Measurements from ENCODE around the gene UBE4B. TPM values are rescaled to one million over a fixed set of nuclear protein-coding genes. Genes with fewer than 3 reads are reported as not detected.

UBE4B gene
- total and polyA plus RNA-seq, 2 of the 4 experiments (the other 2 are of a cell fraction) = 26.5 to 39.3 TPM

DNA sequence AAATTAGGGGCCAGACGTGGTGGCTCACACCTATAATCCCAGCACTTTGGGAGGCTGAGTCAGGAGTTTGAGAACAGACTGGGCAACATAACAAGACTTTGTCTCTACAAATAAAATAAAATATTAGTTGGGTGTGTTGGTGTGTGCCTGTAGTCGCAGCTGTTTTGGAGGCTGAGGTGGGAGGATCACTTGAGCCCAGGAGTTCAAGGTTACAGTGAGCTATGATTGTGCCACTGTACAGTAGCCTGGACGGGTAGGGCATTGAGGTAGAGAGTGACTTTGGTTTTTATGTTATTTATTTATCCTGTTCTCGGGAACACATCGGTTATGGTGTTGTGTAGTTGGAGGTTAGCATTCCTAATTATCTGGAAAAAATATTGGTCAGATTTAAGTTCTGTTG, 197.1 kb downstream of the UBE4B start:
- intact Hi-C loops (cut with micrococcal nuclease) = no loop called here

More for the DNA sequence above, 197.1 kb downstream of the UBE4B start:
- Histone ChIP-seq H4K8ac (ENCODE audit: low read depth in 2 of 2, low read length in 2 of 2) (no peak overlapping the region), H3K4ac (ENCODE audit: low read depth, low read length) (no peak overlapping the region), H3K18ac (ENCODE audit: low read depth, low read length) (no peak overlapping the region), H2BK20ac (ENCODE audit: low read depth, low read length) (no peak overlapping the region), H3K9me1 (ENCODE audit: insufficient read depth, low read length) (peaks cover 5% of the 10 kb centered on the region), H3K4me3 (ENCODE audit: insufficient read depth, low read depth, low read length) (no peak overlapping the region), H3K9me3 (ENCODE audit: control insufficient read depth, insufficient read depth, low read length) (no peaks in the 10 kb centered on the region), H3K27ac (ENCODE audit: insufficient read depth, low read length) (no peak overlapping the region), H3K23ac (ENCODE audit: low read depth, low read length) (no peak overlapping the region), H3K4me1 (ENCODE audit: control insufficient read depth, insufficient read depth, low read length) (peaks cover 2% of the 10 kb centered on the region; the same call in 1 of the 2 replicates), H2BK5ac (ENCODE audit: low read depth, low read length, poor library complexity, severe bottlenecking) (no peak overlapping the region), H3K36me3 (ENCODE audit: control insufficient read depth, insufficient read depth, low read length) (peaks cover 7% of the 10 kb centered on the region), H3K27me3 (ENCODE audit: control insufficient read depth, insufficient read depth, low read length) (no peaks in the 10 kb centered on the region), H3K56ac (ENCODE audit: extremely low read depth, insufficient read depth, low read length) (no peak overlapping the region), H2AFZ (replicated peaks; ENCODE audit: low read length, poor library complexity) (no peak overlapping the region), H3K4me2 (ENCODE audit: low read depth, low read length) (no peak overlapping the region), H3K14ac (replicated peaks; ENCODE audit: low read depth, low read length) (no peak overlapping the region), H3K79me1 (ENCODE audit: low read depth in 1 of 2, low read length in 2 of 2) (peaks cover 7 to 70% of the 10 kb centered on the region in 2 experiments), H2AK5ac (ENCODE audit: low read depth, low read length) (no peak overlapping the region), H4K20me1 (ENCODE audit: insufficient read depth, low read length) (peaks cover 66% of the 10 kb centered on the region), H4K91ac (ENCODE audit: insufficient read depth, low read depth, low read length) (no peak overlapping the region), H2AK9ac (replicated peaks; ENCODE audit: low read depth, low read length, poor library complexity) (no peak overlapping the region), H4K5ac (ENCODE audit: low read depth, low read length) (no peak overlapping the region), H2BK15ac (ENCODE audit: low read depth, low read length) (no peak overlapping the region), H3K9ac (ENCODE audit: low read depth, low read length) (no peak overlapping the region), H2BK120ac (ENCODE audit: low read depth, low read length) (no peak overlapping the region)
- CTCF ChIA-PET = no interaction called here
- WGBS, 2 experiments (ENCODE audit: extremely low coverage in 2 of 2, insufficient read length in 1 of 2) = no CpG with 5 or more reads among the region's 5 CpGs
- in situ Hi-C loops (cut with MboI; ENCODE audit: low sequenced_read_pairs) = no loop called here
- dilution Hi-C loops (cut with HindIII; ENCODE audit: low sequenced_read_pairs, unreplicated experiment) = no loop called here
- POLR2A ChIA-PET (ENCODE audit: unreplicated experiment) = no interaction called here
- ATAC-seq (ENCODE audit: low read depth) (no peak), DNase-seq (no peak)
- no TSS peak for BruUV-seq (replicated peaks)
- TF ChIP-seq, protein P1, sequence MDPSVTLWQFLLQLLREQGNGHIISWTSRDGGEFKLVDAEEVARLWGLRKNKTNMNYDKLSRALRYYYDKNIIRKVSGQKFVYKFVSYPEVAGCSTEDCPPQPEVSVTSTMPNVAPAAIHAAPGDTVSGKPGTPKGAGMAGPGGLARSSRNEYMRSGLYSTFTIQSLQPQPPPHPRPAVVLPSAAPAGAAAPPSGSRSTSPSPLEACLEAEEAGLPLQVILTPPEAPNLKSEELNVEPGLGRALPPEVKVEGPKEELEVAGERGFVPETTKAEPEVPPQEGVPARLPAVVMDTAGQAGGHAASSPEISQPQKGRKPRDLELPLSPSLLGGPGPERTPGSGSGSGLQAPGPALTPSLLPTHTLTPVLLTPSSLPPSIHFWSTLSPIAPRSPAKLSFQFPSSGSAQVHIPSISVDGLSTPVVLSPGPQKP (IDR thresholded peaks at IDR 0.05; ENCODE audit: borderline replicate concordance, low read depth, low read length) = no peak
- TF ChIP-seq SMC3 (IDR thresholded peaks at IDR 0.05; ENCODE audit: low read depth, low read length) (no peak), NFE2L2 (IDR thresholded peaks at IDR 0.05; ENCODE audit: low read depth, low read length) (no peak), RAD21 (IDR thresholded peaks at IDR 0.05; ENCODE audit: low read length) (no peak), MAFK (IDR thresholded peaks at IDR 0.05; ENCODE audit: low read depth, low read length) (no peak), BHLHE40 (IDR thresholded peaks at IDR 0.05; ENCODE audit: low read depth, low read length) (no peak), RFX5 (IDR thresholded peaks at IDR 0.05; ENCODE audit: low read depth, low read length) (no peak), CHD1 (IDR thresholded peaks at IDR 0.05; ENCODE audit: low read depth, low read length) (no peak), POLR2A (IDR thresholded peaks at IDR 0.05; ENCODE audit: low read depth, low read length) (no peak), CEBPB (IDR thresholded peaks at IDR 0.05; ENCODE audit: low read depth, low read length) (no peak), FOS (IDR thresholded peaks at IDR 0.05; ENCODE audit: low read depth, low read length) (no peak), MAZ (IDR thresholded peaks at IDR 0.05; ENCODE audit: borderline replicate concordance, low read depth, low read length) (no peak), RCOR1 (IDR thresholded peaks at IDR 0.05; ENCODE audit: insufficient replicate concordance, low read length) (no peak)
- TF ChIP-seq, protein P2, sequence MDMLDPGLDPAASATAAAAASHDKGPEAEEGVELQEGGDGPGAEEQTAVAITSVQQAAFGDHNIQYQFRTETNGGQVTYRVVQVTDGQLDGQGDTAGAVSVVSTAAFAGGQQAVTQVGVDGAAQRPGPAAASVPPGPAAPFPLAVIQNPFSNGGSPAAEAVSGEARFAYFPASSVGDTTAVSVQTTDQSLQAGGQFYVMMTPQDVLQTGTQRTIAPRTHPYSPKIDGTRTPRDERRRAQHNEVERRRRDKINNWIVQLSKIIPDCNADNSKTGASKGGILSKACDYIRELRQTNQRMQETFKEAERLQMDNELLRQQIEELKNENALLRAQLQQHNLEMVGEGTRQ (IDR thresholded peaks at IDR 0.05; ENCODE audit: low read depth, low read length) = no peak
- TF ChIP-seq, protein P3, sequence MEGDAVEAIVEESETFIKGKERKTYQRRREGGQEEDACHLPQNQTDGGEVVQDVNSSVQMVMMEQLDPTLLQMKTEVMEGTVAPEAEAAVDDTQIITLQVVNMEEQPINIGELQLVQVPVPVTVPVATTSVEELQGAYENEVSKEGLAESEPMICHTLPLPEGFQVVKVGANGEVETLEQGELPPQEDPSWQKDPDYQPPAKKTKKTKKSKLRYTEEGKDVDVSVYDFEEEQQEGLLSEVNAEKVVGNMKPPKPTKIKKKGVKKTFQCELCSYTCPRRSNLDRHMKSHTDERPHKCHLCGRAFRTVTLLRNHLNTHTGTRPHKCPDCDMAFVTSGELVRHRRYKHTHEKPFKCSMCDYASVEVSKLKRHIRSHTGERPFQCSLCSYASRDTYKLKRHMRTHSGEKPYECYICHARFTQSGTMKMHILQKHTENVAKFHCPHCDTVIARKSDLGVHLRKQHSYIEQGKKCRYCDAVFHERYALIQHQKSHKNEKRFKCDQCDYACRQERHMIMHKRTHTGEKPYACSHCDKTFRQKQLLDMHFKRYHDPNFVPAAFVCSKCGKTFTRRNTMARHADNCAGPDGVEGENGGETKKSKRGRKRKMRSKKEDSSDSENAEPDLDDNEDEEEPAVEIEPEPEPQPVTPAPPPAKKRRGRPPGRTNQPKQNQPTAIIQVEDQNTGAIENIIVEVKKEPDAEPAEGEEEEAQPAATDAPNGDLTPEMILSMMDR (conservative IDR thresholded peaks at IDR 0.05; ENCODE audit: low read depth, low read length) = no peak
